SK-N-SH (cell line): ENCODE results near the gene GABRB1. TPM values are rescaled to one million over a fixed set of nuclear protein-coding genes. Genes with fewer than 3 reads are reported as not detected.

Experiments
- CTCF ChIA-PET: fragments of 300-600, 350-600 bp; formaldehyde crosslinking; extraction: SDS; loops from one replicate; lab custom pipeline; 2021; lab: Yijun Ruan, JAX
- POLR2A ChIA-PET: fragments of 350-600 bp; sonication (Branson Sonifier 250); formaldehyde crosslinking; extraction: SDS; loops from one replicate; lab custom pipeline; 2020; ENCODE audit warnings: antibody characterized with exemption, inconsistent platforms; lab: Yijun Ruan, JAX
- DNase-seq: peaks from one replicate; pipeline ENCODE4 v3.0.0; 2012
- H2AFZ ChIP-seq: fragments of 200-600 bp; sonication (generic); 2 replicates; pipeline ENCODE4 v1.8.1; 2016; ENCODE audit warnings: antibody characterized with exemption, mild to moderate bottlenecking, low read depth
- H3F3A ChIP-seq: fragments of 200-600 bp; sonication (generic); replicated peaks from 2 replicates; pipeline ENCODE3; 2016; ENCODE audit warnings: antibody characterized with exemption, mild to moderate bottlenecking; ENCODE audit not compliant: insufficient read depth
- H3K27ac ChIP-seq, 2 experiments: fragments of 200-500 bp in 1 of 2; fragments of 200-600 bp in 1 of 2; sonication (Bioruptor generic) in 1 of 2; sonication (generic), shearing (Covaris generic) in 1 of 2; 2 replicates each; pipeline versions ENCODE4 v1.5.1 to v1.6.1; 2014 to 2016; ENCODE audit warnings: low read depth in 2 of 2, inconsistent platforms in 1 of 2, low read length in 1 of 2, mild to moderate bottlenecking in 1 of 2, mixed read lengths in 1 of 2
- H3K27me3 ChIP-seq: fragments of 200-600 bp; sonication (generic), shearing (Covaris generic); 2 replicates; pipeline ENCODE4 v1.6.1; 2016; ENCODE audit warnings: mixed run types; ENCODE audit not compliant: insufficient read depth
- H3K36me3 ChIP-seq, 2 experiments: fragments of 200-500 bp in 1 of 2; fragments of 200-600 bp in 1 of 2; sonication (Bioruptor generic) in 1 of 2; sonication (generic) in 1 of 2; replicated peaks in 1 of 2; 2 replicates each; pipeline versions ENCODE3 to v1.5.1; 2014 to 2016; ENCODE audit warnings: low read length in 1 of 2, mild to moderate bottlenecking in 1 of 2; ENCODE audit not compliant: insufficient read depth in 2 of 2, control insufficient read depth in 1 of 2
- H3K4me1 ChIP-seq, 2 experiments: fragments of 200-500 bp in 1 of 2; fragments of 200-600 bp in 1 of 2; sonication (Bioruptor generic) in 1 of 2; sonication (generic), shearing (Covaris generic) in 1 of 2; 2 replicates each; pipeline versions ENCODE4 v1.5.1 to v1.6.1; 2014 to 2016; ENCODE audit warnings: low read depth in 1 of 2, low read length in 1 of 2, mixed run types in 1 of 2; ENCODE audit not compliant: insufficient read depth in 2 of 2, control insufficient read depth in 1 of 2
- H3K4me2 ChIP-seq: fragments of 200-600 bp; sonication (generic), shearing (Covaris generic); 2 replicates; pipeline ENCODE4 v1.6.1; 2017; ENCODE audit warnings: mixed run types
- H3K4me3 ChIP-seq, 2 experiments: fragments of 200-500 bp in 1 of 2; fragments of 200-600 bp in 1 of 2; sonication (Bioruptor generic) in 1 of 2; sonication (generic), shearing (Covaris generic) in 1 of 2; 2 replicates each; pipeline versions ENCODE4 v1.5.1 to v1.8.1; 2014 to 2016; ENCODE audit warnings: low read depth in 2 of 2, inconsistent platforms in 1 of 2, low read length in 1 of 2, mild to moderate bottlenecking in 1 of 2, mixed read lengths in 1 of 2, moderate library complexity in 1 of 2
- H3K79me2 ChIP-seq: fragments of 200-600 bp; sonication (generic); 2 replicates; pipeline ENCODE4 v1.8.1; 2017; ENCODE audit warnings: mild to moderate bottlenecking; ENCODE audit not compliant: insufficient read depth
- H3K9ac ChIP-seq: fragments of 200-600 bp; sonication (generic); 2 replicates; pipeline ENCODE4 v1.6.1; 2017; ENCODE audit warnings: mixed run types
- H3K9me2 ChIP-seq: fragments of 200-600 bp; sonication (generic); 2 replicates; pipeline ENCODE4 v1.6.1; 2017; ENCODE audit warnings: mixed run types
- H3K9me3 ChIP-seq: fragments of 200-600 bp; sonication (generic); 2 replicates; pipeline ENCODE4 v1.6.1; 2017; ENCODE audit warnings: mixed run types, mild to moderate bottlenecking, moderate library complexity
- H4K20me1 ChIP-seq: fragments of 200-600 bp; sonication (generic); 2 replicates; pipeline ENCODE4 v1.6.1; 2017; ENCODE audit warnings: mild to moderate bottlenecking, mixed run types; ENCODE audit not compliant: insufficient read depth
- EZH2phosphoT487 ChIP-seq: fragments of 200-600 bp; sonication (generic); IDR thresholded peaks from 2 replicates; pipeline ENCODE4 v1.6.1; 2017; ENCODE audit warnings: low read depth, mixed run types, mild to moderate bottlenecking, antibody characterized with exemption, moderate library complexity, borderline replicate concordance
- FOSL2 ChIP-seq: IDR thresholded peaks from 2 replicates; pipeline ENCODE4 v1.4.0; 2012; ENCODE audit warnings: low read depth, mild to moderate bottlenecking, moderate library complexity, borderline replicate concordance
- GABPA ChIP-seq: IDR thresholded peaks from 2 replicates; pipeline ENCODE4 v1.4.0; 2012; ENCODE audit warnings: low read depth, mild to moderate bottlenecking
- JUND ChIP-seq: IDR thresholded peaks from 2 replicates; pipeline ENCODE4 v1.4.0; 2012
- MXI1 ChIP-seq: IDR thresholded peaks from 2 replicates; pipeline ENCODE4 v1.6.1; 2012; ENCODE audit warnings: mild to moderate bottlenecking, low read depth, low read length, improper control_type of control experiment
- NRF1 ChIP-seq: IDR thresholded peaks from 2 replicates; pipeline ENCODE4 v1.6.1; 2012; ENCODE audit warnings: low read depth, mild to moderate bottlenecking, low read length
- RAD21 ChIP-seq: IDR thresholded peaks from 2 replicates; pipeline ENCODE4 v1.6.1; 2012; ENCODE audit warnings: mild to moderate bottlenecking, low read length
- RXRA ChIP-seq: IDR thresholded peaks from 2 replicates; pipeline ENCODE4 v1.4.0; 2012; ENCODE audit warnings: low read depth, mild to moderate bottlenecking, borderline replicate concordance
- TAF1 ChIP-seq: IDR thresholded peaks from 2 replicates; pipeline ENCODE4 v1.6.1; 2012; ENCODE audit warnings: low read depth, mild to moderate bottlenecking, low read length, moderate library complexity, borderline replicate concordance
- TCF12 ChIP-seq: IDR thresholded peaks from 2 replicates; pipeline ENCODE4 v1.4.0; 2012
- WGBS: methylation state at CpG from one replicate; pipeline ENCODE4 v1.1.6; 2017; ENCODE audit warnings: low lambda C conversion rate; 5-methylcytosine and 5-hydroxymethylcytosine counted together
- polyA plus RNA-seq, 3 experiments: library from polyadenylated mRNA; depleted of rRNA; stranded (reverse); fragments of >200 nt; gene quantifications; 2 replicates each; pipeline ENCODE4 v1.2.3, GENCODE V29; 2012
- TF ChIP-seq, protein P1 (sequence below): IDR thresholded peaks from 2 replicates; pipeline ENCODE4 v1.4.0; 2012; ENCODE audit warnings: low read depth, borderline replicate concordance
- TF ChIP-seq, protein P2 (sequence below): fragments of 200-600 bp; sonication (generic); IDR thresholded peaks from 2 replicates; pipeline ENCODE4 v1.6.1; 2017; ENCODE audit warnings: antibody characterized with exemption, mild to moderate bottlenecking, moderate library complexity
- TF ChIP-seq, protein P3 (sequence below): IDR thresholded peaks from 2 replicates; pipeline ENCODE4 v1.4.0; 2012; ENCODE audit warnings: low read depth
- TF ChIP-seq, protein P4 (sequence below): IDR thresholded peaks from 2 replicates; pipeline ENCODE4 v1.4.0; 2012; ENCODE audit warnings: low read depth, borderline replicate concordance

GABRB1 gene
- polyA plus RNA-seq, 1 of the 3 experiments (the other 2 are of a cell fraction) = not detected

DNA sequence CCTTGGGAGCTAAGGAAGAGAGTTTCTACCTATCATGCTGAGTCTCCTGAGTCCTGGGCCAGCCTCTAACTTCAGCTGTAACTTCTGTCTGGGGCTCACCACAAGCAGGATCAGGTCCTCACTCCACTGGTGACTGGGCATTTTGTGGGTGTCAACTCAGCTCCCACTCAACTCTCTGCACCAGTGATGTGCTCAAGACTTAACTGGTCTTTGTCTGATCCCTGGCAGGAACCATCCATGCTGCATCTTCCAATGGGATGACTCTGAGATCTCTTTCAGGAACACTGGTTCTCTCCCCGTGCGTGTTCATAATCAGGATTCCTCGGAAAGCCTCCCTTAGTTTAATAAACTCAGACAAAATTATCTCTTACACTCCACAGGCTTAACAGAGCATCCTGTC lies 349.8 kb downstream of the GABRB1 start:
- ChIA-PET CTCF (interaction anchor here (0.9 to 3.0 kb wide), 3 partner anchors 12 to 537 kb away, joined by 3 to 26 read pairs (median 3); no protein-coding TSS in a partner anchor), POLR2A (no interaction called here)
- Histone ChIP-seq H3K4me2 (no peak overlapping the region), H3K9me3 (no peaks in the 10 kb centered on the region), H4K20me1 (no peaks in the 10 kb centered on the region), H3K4me1 (peaks cover 0 to 3% of the 10 kb centered on the region in 2 experiments; a peak in 2 of 4 replicates), H2AFZ (no peak overlapping the region), H3K9me2 (no peaks in the 10 kb centered on the region), H3K27me3 (no peaks in the 10 kb centered on the region), H3K9ac (no peak overlapping the region), H3K4me3 (no peak overlapping the region), H3K79me2 (no peaks in the 10 kb centered on the region), H3K36me3 (no peaks in the 10 kb centered on the region), H3K27ac (no peak overlapping the region), H3F3A (no peaks in the 10 kb centered on the region)
- no peak for DNase-seq
- TF ChIP-seq RAD21 (no peak), TCF12 (no peak), NRF1 (no peak), TAF1 (no peak), JUND (no peak), RXRA (no peak), EZH2phosphoT487 (no peak)
- TF ChIP-seq, protein P1, sequence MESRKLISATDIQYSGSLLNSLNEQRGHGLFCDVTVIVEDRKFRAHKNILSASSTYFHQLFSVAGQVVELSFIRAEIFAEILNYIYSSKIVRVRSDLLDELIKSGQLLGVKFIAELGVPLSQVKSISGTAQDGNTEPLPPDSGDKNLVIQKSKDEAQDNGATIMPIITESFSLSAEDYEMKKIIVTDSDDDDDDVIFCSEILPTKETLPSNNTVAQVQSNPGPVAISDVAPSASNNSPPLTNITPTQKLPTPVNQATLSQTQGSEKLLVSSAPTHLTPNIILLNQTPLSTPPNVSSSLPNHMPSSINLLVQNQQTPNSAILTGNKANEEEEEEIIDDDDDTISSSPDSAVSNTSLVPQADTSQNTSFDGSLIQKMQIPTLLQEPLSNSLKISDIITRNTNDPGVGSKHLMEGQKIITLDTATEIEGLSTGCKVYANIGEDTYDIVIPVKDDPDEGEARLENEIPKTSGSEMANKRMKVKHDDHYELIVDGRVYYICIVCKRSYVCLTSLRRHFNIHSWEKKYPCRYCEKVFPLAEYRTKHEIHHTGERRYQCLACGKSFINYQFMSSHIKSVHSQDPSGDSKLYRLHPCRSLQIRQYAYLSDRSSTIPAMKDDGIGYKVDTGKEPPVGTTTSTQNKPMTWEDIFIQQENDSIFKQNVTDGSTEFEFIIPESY = no peak
- TF ChIP-seq, protein P2, sequence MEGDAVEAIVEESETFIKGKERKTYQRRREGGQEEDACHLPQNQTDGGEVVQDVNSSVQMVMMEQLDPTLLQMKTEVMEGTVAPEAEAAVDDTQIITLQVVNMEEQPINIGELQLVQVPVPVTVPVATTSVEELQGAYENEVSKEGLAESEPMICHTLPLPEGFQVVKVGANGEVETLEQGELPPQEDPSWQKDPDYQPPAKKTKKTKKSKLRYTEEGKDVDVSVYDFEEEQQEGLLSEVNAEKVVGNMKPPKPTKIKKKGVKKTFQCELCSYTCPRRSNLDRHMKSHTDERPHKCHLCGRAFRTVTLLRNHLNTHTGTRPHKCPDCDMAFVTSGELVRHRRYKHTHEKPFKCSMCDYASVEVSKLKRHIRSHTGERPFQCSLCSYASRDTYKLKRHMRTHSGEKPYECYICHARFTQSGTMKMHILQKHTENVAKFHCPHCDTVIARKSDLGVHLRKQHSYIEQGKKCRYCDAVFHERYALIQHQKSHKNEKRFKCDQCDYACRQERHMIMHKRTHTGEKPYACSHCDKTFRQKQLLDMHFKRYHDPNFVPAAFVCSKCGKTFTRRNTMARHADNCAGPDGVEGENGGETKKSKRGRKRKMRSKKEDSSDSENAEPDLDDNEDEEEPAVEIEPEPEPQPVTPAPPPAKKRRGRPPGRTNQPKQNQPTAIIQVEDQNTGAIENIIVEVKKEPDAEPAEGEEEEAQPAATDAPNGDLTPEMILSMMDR = no peak
- 82% methylated on average over 3 of the region's 3 CpGs for WGBS

DNA sequence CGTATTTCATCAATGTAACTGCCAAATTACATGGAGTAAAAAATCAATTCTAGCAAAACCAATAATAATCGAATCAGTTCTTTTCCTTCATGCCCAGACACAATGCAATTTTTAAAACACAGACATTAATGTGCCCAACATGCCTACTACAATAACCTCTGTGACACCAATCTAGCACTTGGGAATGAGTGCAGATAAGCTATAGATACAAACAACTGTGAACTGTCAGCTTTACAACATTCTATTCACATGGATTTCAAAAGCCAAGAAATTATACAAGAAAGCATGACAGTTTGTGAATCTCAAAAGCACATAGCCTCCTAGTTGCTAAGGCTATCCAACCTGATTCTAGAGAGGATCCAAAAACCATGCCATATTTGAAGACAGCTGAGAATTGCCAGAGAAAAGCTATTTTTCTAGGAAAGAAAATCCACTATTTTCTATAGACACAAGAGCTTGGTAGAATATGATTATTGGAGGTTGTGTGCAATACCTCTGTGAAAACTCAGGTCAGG lies 351.5 kb downstream of the GABRB1 start:
- Histone ChIP-seq H3K27ac (no peak overlapping the region), H3K4me3 (no peak overlapping the region), H3K9me3 (no peaks in the 10 kb centered on the region)
- POLR2A ChIA-PET = no interaction called here
- TF ChIP-seq MXI1 (no peak), FOSL2 (no peak), GABPA (no peak)
- TF ChIP-seq, protein P3, sequence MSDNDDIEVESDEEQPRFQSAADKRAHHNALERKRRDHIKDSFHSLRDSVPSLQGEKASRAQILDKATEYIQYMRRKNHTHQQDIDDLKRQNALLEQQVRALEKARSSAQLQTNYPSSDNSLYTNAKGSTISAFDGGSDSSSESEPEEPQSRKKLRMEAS = no peak
- TF ChIP-seq, protein P4, sequence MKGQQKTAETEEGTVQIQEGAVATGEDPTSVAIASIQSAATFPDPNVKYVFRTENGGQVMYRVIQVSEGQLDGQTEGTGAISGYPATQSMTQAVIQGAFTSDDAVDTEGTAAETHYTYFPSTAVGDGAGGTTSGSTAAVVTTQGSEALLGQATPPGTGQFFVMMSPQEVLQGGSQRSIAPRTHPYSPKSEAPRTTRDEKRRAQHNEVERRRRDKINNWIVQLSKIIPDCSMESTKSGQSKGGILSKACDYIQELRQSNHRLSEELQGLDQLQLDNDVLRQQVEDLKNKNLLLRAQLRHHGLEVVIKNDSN = no peak
- TF ChIP-seq, all 33 proteins: peak for 0
- WGBS = 34% methylated on average over 2 of the region's 2 CpGs
- CTCF ChIA-PET = interaction anchor here (0.6 to 3.0 kb wide), 25 partner anchors 8 to 1054 kb away, joined by 3 to 26 read pairs (median 3); no protein-coding TSS in a partner anchor
- Histone ChIP-seq H3K27me3 (no peaks in the 10 kb centered on the region), H3K79me2 (no peaks in the 10 kb centered on the region), H3K4me2 (no peak overlapping the region), H3K4me1 (peaks cover 0 to 8% of the 10 kb centered on the region in 2 experiments; a peak in 2 of 4 replicates), H3K9ac (no peak overlapping the region), H2AFZ (no peak overlapping the region), H3K9me2 (no peaks in the 10 kb centered on the region), H3F3A (no peaks in the 10 kb centered on the region), H4K20me1 (no peaks in the 10 kb centered on the region), H3K36me3 (no peaks in the 10 kb centered on the region)
- DNase-seq = no peak
